Measurements from ENCODE around the gene RGMA. TPM values are rescaled to one million over a fixed set of nuclear protein-coding genes. Genes with fewer than 3 reads are reported as not detected.

RGMA gene
- total RNA-seq, 2 experiments from 2014 or later = not detected

- POLR2A ChIA-PET = no interaction called here
- TF ChIP-seq, protein P1, sequence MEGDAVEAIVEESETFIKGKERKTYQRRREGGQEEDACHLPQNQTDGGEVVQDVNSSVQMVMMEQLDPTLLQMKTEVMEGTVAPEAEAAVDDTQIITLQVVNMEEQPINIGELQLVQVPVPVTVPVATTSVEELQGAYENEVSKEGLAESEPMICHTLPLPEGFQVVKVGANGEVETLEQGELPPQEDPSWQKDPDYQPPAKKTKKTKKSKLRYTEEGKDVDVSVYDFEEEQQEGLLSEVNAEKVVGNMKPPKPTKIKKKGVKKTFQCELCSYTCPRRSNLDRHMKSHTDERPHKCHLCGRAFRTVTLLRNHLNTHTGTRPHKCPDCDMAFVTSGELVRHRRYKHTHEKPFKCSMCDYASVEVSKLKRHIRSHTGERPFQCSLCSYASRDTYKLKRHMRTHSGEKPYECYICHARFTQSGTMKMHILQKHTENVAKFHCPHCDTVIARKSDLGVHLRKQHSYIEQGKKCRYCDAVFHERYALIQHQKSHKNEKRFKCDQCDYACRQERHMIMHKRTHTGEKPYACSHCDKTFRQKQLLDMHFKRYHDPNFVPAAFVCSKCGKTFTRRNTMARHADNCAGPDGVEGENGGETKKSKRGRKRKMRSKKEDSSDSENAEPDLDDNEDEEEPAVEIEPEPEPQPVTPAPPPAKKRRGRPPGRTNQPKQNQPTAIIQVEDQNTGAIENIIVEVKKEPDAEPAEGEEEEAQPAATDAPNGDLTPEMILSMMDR (IDR thresholded peaks at IDR 0.05) = no peak
- H3K27ac Mint-ChIP-seq = no peak overlapping the region
- H3K4me1 Mint-ChIP-seq (ENCODE audit: low read depth) = peaks cover 10% of the 10 kb centered on the region
- DNase-seq = no peak
- no peak overlapping the region for H3K4me3 Mint-ChIP-seq
- no peaks in the 10 kb centered on the region for H3K27me3 Mint-ChIP-seq
- CTCF ChIA-PET = no interaction called here
- intact Hi-C loops (cut with micrococcal nuclease) = no loop called here
- no peak for ATAC-seq
- H3K9me3 Mint-ChIP-seq = peaks cover 6% of the 10 kb centered on the region
- no peaks in the 10 kb centered on the region for H3K36me3 Mint-ChIP-seq (ENCODE audit: low read depth)
Measured at GRCh38 chr15:93043621-93044300, 45.2 kb downstream of the RGMA start.

DNA sequence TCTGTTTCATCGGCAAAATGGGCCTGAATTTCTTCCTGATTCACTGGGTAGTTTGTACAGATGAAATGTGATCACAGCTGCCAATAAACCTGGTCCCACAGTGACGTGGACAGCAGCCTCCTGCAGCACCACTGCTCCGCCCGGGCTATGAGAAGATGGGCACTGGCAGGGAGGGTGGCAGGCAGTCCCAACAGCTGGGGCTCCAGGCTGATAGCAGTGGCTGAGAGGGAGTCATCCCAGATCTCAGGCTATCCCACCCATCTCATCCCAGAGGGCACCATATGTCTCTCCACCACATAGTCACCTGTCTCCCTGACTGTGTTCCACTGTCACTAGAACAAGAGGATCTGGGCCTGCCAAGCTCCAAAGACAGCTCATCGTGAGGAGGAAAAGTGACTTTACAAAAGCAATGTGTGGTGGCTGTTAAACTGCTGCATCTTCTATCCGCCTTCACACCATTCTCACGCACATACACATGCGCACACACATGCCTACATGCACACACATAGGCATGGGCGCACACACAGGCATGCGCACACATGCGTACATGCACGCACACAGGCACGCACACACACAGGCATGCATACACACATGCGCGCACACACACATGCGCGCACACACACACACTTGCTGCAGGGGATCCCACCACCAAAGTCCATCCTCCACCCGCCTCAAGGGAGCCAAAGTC is 46.2 kb downstream of the RGMA start:
- Mint-ChIP-seq H3K4me3 (no peak overlapping the region), H3K27ac (no peak overlapping the region), H3K36me3 (ENCODE audit: low read depth) (no peaks in the 10 kb centered on the region), H3K9me3 (peaks cover 6% of the 10 kb centered on the region), H3K4me1 (ENCODE audit: low read depth) (peaks cover 6% of the 10 kb centered on the region), H3K27me3 (no peaks in the 10 kb centered on the region)
- ATAC-seq (no peak), DNase-seq (no peak)
- TF ChIP-seq, protein P1 (IDR thresholded peaks at IDR 0.05) = no peak
- intact Hi-C loops (cut with micrococcal nuclease) = no loop called here
- ChIA-PET CTCF (no interaction called here), POLR2A (no interaction called here)

DNA sequence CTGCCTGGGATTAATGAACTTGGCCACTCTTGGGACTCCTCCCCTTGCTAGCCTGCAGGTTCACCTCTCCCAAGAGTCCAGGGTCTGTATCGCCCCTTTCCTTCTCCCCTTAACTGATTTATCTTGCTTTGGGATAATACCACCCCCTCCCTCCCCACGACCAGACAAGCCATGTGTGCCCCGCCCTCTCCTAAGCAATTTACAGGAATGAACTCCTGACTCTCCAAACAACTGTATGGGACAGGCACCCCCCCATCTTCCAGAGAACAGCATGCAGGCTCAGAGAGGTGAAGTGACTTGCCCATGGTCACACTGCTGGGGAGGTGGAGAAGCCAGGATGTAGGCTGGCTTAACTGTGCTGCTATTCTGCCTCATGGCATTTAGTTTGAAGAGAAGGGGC is 46.8 kb downstream of the RGMA start:
- Mint-ChIP-seq H3K27me3 (no peaks in the 10 kb centered on the region), H3K9me3 (peaks cover 6% of the 10 kb centered on the region), H3K4me3 (no peak overlapping the region), H3K27ac (no peak overlapping the region), H3K36me3 (ENCODE audit: low read depth) (no peaks in the 10 kb centered on the region), H3K4me1 (ENCODE audit: low read depth) (no peaks in the 10 kb centered on the region)
- TF ChIP-seq, protein P1 (IDR thresholded peaks at IDR 0.05) = no peak
- ChIA-PET POLR2A (no interaction called here), CTCF (no interaction called here)
- intact Hi-C loops (cut with micrococcal nuclease) = no loop called here
- no peak for ATAC-seq
- no peak for DNase-seq

- peaks cover 3% of the 10 kb centered on the region for H3K9me3 Mint-ChIP-seq
- H3K27me3 Mint-ChIP-seq = no peaks in the 10 kb centered on the region
- DNase-seq (no peak), ATAC-seq (no peak)
- intact Hi-C loops (cut with micrococcal nuclease) = no loop called here
- H3K27ac Mint-ChIP-seq = no peak overlapping the region
- ChIA-PET CTCF (interaction anchor here (1.8 kb wide), 1 partner anchor 11 kb away, joined by 5 read pairs; no protein-coding TSS in a partner anchor), POLR2A (no interaction called here)
- H3K4me1 Mint-ChIP-seq (ENCODE audit: low read depth) = no peaks in the 10 kb centered on the region
- H3K4me3 Mint-ChIP-seq = no peak overlapping the region
- TF ChIP-seq, protein P1 (IDR thresholded peaks at IDR 0.05) = no peak
- H3K36me3 Mint-ChIP-seq (ENCODE audit: low read depth) = no peaks in the 10 kb centered on the region
Measured at GRCh38 chr15:93041159-93041547, 47.9 kb downstream of the RGMA start.

All from activated CD8-positive, alpha-beta T cell treated with anti-CD3 and anti-CD28 coated beads for 36 hours (primary cell).